ENCODE data around the gene PKDREJ. TPM values are rescaled to one million over a fixed set of nuclear protein-coding genes. Genes with fewer than 3 reads are reported as not detected.

The PKDREJ gene
- total RNA-seq, 1 experiment from 2014 or later, result 0.04 TPM

DNA sequence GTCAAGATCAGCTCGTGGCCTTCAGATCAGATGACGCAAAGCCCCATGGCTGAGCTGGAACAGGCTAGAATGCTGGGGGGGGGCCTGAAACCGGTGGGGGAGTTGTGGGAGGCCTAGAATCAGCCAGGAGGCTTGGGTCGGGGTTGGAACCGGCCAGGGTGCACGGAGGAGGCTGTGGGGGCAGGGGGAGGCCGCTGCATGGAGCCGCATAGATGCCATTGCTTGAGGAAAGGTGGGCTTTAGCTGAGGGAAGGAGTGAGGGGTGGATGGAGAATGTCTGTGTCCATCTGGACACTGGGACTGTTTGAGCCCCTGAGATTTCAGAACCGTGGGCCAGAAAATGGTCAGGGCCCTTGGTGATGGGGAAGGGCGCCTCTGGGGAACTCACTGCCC is 38.2 kb downstream of the PKDREJ start:
- no peaks in the 10 kb centered on the region for H3K9me3 ChIP-seq (ENCODE audit: control insufficient read depth, low read depth, low read length)
- H2BK15ac ChIP-seq (ENCODE audit: low read depth, low read length), result no peak overlapping the region
- TF ChIP-seq, protein P1, sequence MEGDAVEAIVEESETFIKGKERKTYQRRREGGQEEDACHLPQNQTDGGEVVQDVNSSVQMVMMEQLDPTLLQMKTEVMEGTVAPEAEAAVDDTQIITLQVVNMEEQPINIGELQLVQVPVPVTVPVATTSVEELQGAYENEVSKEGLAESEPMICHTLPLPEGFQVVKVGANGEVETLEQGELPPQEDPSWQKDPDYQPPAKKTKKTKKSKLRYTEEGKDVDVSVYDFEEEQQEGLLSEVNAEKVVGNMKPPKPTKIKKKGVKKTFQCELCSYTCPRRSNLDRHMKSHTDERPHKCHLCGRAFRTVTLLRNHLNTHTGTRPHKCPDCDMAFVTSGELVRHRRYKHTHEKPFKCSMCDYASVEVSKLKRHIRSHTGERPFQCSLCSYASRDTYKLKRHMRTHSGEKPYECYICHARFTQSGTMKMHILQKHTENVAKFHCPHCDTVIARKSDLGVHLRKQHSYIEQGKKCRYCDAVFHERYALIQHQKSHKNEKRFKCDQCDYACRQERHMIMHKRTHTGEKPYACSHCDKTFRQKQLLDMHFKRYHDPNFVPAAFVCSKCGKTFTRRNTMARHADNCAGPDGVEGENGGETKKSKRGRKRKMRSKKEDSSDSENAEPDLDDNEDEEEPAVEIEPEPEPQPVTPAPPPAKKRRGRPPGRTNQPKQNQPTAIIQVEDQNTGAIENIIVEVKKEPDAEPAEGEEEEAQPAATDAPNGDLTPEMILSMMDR (conservative IDR thresholded peaks at IDR 0.05), result no peak
- no peak overlapping the region for H3K18ac ChIP-seq (ENCODE audit: insufficient read length, low read depth, low read length)
- H3K56ac ChIP-seq (ENCODE audit: insufficient read length, low read depth, low read length), result no peak overlapping the region
- H2AFZ ChIP-seq (ENCODE audit: low read length), result no peak overlapping the region
- H4K8ac ChIP-seq (replicated peaks; ENCODE audit: insufficient read length, low read depth, low read length), result no peak overlapping the region
- no peak overlapping the region for H4K91ac ChIP-seq (ENCODE audit: insufficient read length, low read depth, low read length)
- no peak overlapping the region for H2BK120ac ChIP-seq (ENCODE audit: low read depth, low read length, poor library complexity, severe bottlenecking)
- Mint-ChIP-seq H3K4me3 (no peak overlapping the region; a peak in 1 of 5 replicates), H3K9me3 (no peaks in the 10 kb centered on the region; a peak in 2 of 5 replicates), H3K27me3 (ENCODE audit: low read depth) (no peaks in the 10 kb centered on the region), H3K4me1 (peaks cover 5 to 14% of the 10 kb centered on the region in 2 experiments), H3K36me3 (ENCODE audit: insufficient read depth in 1 of 3, low read depth in 3 of 3) (peaks cover 0 to 8% (median 0%) of the 10 kb centered on the region in 3 experiments; a peak in 2 of 7 replicates), H3K27ac (peak overlapping the region in 1 of 3 experiments; percentile 69; a peak in 2 of 7 replicates)
- H2BK20ac ChIP-seq (ENCODE audit: low read depth, low read length, poor library complexity, severe bottlenecking), result no peak overlapping the region
- H3K27me3 ChIP-seq (ENCODE audit: insufficient read depth, low read length), result no peaks in the 10 kb centered on the region
- no peak overlapping the region for H4K5ac ChIP-seq (ENCODE audit: insufficient read length, low read depth, low read length)
- H3K79me2 ChIP-seq (ENCODE audit: insufficient read depth, low read length), result no peaks in the 10 kb centered on the region
- no peak overlapping the region for H3K27ac ChIP-seq (ENCODE audit: insufficient read length, low read depth, low read length)
- H4K20me1 ChIP-seq (ENCODE audit: control insufficient read depth, insufficient read depth, insufficient read length), result no peaks in the 10 kb centered on the region
- H3K14ac ChIP-seq (ENCODE audit: insufficient read depth, low read length), result no peak overlapping the region
- H3K23ac ChIP-seq (ENCODE audit: insufficient read length, low read depth, low read length), result no peak overlapping the region
- no peak overlapping the region for H2BK5ac ChIP-seq (ENCODE audit: insufficient read length, low read length)
- H3K4me1 ChIP-seq (ENCODE audit: insufficient read depth, low read length), result no peaks in the 10 kb centered on the region
- no peak for DNase-seq
- H3K9ac ChIP-seq (ENCODE audit: extremely low read depth, insufficient read length, low read length), result no peak overlapping the region
- H2AK5ac ChIP-seq (ENCODE audit: insufficient read length, low read length), result no peak overlapping the region
- H2BK12ac ChIP-seq (ENCODE audit: insufficient read length, low read depth, low read length), result no peak overlapping the region
- no peaks in the 10 kb centered on the region for H3K23me2 ChIP-seq (ENCODE audit: insufficient read length, low read depth, low read length, poor library complexity, severe bottlenecking)
- WGBS (ENCODE audit: extremely low coverage, insufficient read length, low lambda C conversion rate), result no CpG with 5 or more reads among the region's 10 CpGs
- H3K79me1 ChIP-seq (ENCODE audit: insufficient read depth, low read depth, low read length, poor library complexity, severe bottlenecking), result no peaks in the 10 kb centered on the region
- H3K4me2 ChIP-seq (ENCODE audit: insufficient read depth, insufficient read length, low read length), result no peak overlapping the region
- H3T11ph ChIP-seq (ENCODE audit: low read length), result no peak overlapping the region
- H3K4ac ChIP-seq (ENCODE audit: low read depth, low read length), result no peak overlapping the region

Data from H9 (cell line).